ENCODE measurements around the gene HAUS8. TPM values are rescaled to one million over a fixed set of nuclear protein-coding genes. Genes with fewer than 3 reads are reported as not detected.

Gene HAUS8
- total RNA-seq, 1 donor from 2014 or later: 11.6 TPM

- no peak for TF ChIP-seq CTCF (IDR thresholded peaks at IDR 0.05)
- H3K4me3 Mint-ChIP-seq (ENCODE audit: unreplicated experiment): no peak overlapping the region
- DNase-seq (ENCODE audit: extremely low spot score, unreplicated experiment): no peak
- peaks cover 24% of the 10 kb centered on the region for H3K27me3 Mint-ChIP-seq (ENCODE audit: unreplicated experiment)
- peaks cover 57% of the 10 kb centered on the region for H3K4me1 Mint-ChIP-seq (ENCODE audit: unreplicated experiment)
- peaks cover 8% of the 10 kb centered on the region for H3K9me3 Mint-ChIP-seq (ENCODE audit: unreplicated experiment)
- no peak overlapping the region for H3K27ac Mint-ChIP-seq (ENCODE audit: unreplicated experiment)
- peaks cover 26% of the 10 kb centered on the region for H3K36me3 Mint-ChIP-seq (ENCODE audit: unreplicated experiment)
Observed at GRCh38 chr19:17023805-17024204, 51.4 kb downstream of the HAUS8 start.

GRCh38 chr19:17022738-17023137, 52.5 kb downstream of the HAUS8 start:
- Mint-ChIP-seq H3K36me3 (ENCODE audit: unreplicated experiment) (peaks cover 27% of the 10 kb centered on the region), H3K27ac (ENCODE audit: unreplicated experiment) (no peak overlapping the region), H3K4me1 (ENCODE audit: unreplicated experiment) (peaks cover 54% of the 10 kb centered on the region), H3K27me3 (ENCODE audit: unreplicated experiment) (peaks cover 14% of the 10 kb centered on the region), H3K9me3 (ENCODE audit: unreplicated experiment) (peaks cover 8% of the 10 kb centered on the region), H3K4me3 (ENCODE audit: unreplicated experiment) (no peak overlapping the region)
- TF ChIP-seq CTCF (IDR thresholded peaks at IDR 0.05): no peak
- DNase-seq (ENCODE audit: extremely low spot score, unreplicated experiment): no peak

- Mint-ChIP-seq H3K36me3 (ENCODE audit: unreplicated experiment) (peaks cover 27% of the 10 kb centered on the region), H3K27me3 (ENCODE audit: unreplicated experiment) (peaks cover 14% of the 10 kb centered on the region), H3K4me1 (ENCODE audit: unreplicated experiment) (peaks cover 50% of the 10 kb centered on the region), H3K9me3 (ENCODE audit: unreplicated experiment) (peaks cover 8% of the 10 kb centered on the region), H3K27ac (ENCODE audit: unreplicated experiment) (peak overlapping the region; percentile 39), H3K4me3 (ENCODE audit: unreplicated experiment) (no peak overlapping the region)
- no peak for TF ChIP-seq CTCF (IDR thresholded peaks at IDR 0.05)
- no peak for DNase-seq (ENCODE audit: extremely low spot score, unreplicated experiment)
Observed at GRCh38 chr19:17021793-17022590, 53.3 kb downstream of the HAUS8 start.

GRCh38 chr19:17021328-17021727, 53.9 kb downstream of the HAUS8 start:
- TF ChIP-seq CTCF (IDR thresholded peaks at IDR 0.05): no peak
- Mint-ChIP-seq H3K36me3 (ENCODE audit: unreplicated experiment) (peaks cover 27% of the 10 kb centered on the region), H3K27ac (ENCODE audit: unreplicated experiment) (no peak overlapping the region), H3K4me1 (ENCODE audit: unreplicated experiment) (peaks cover 50% of the 10 kb centered on the region), H3K4me3 (ENCODE audit: unreplicated experiment) (no peak overlapping the region), H3K27me3 (ENCODE audit: unreplicated experiment) (peaks cover 14% of the 10 kb centered on the region), H3K9me3 (ENCODE audit: unreplicated experiment) (peaks cover 8% of the 10 kb centered on the region)
- DNase-seq (ENCODE audit: extremely low spot score, unreplicated experiment): no peak

- H3K4me3 Mint-ChIP-seq (ENCODE audit: unreplicated experiment): no peak overlapping the region
Observed at GRCh38 chr19:17020823-17021222, 54.4 kb downstream of the HAUS8 start.

More at GRCh38 chr19:17020823-17021222, 54.4 kb downstream of the HAUS8 start:
- H3K4me1 Mint-ChIP-seq (ENCODE audit: unreplicated experiment): peaks cover 46% of the 10 kb centered on the region
- H3K27me3 Mint-ChIP-seq (ENCODE audit: unreplicated experiment): peaks cover 9% of the 10 kb centered on the region
- TF ChIP-seq CTCF (IDR thresholded peaks at IDR 0.05): no peak
- peak overlapping the region; percentile 76 for H3K27ac Mint-ChIP-seq (ENCODE audit: unreplicated experiment)
- peaks cover 27% of the 10 kb centered on the region for H3K36me3 Mint-ChIP-seq (ENCODE audit: unreplicated experiment)
- DNase-seq (ENCODE audit: extremely low spot score, unreplicated experiment): no peak
- H3K9me3 Mint-ChIP-seq (ENCODE audit: unreplicated experiment): peaks cover 8% of the 10 kb centered on the region
